ENCODE data around the gene FAM3A. TPM values are rescaled to one million over a fixed set of nuclear protein-coding genes. Genes with fewer than 3 reads are reported as not detected.
A peak's percentile ranks its signal among the peaks of the same experiment; 100 is the strongest.

Gene FAM3A
- total RNA-seq, 2 experiments from 2014 or later: 34.4 to 38.6 TPM

- Mint-ChIP-seq H3K27ac (peak overlapping the region; percentile 91), H3K9me3 (no peaks in the 10 kb centered on the region), H3K4me1 (peaks cover 47% of the 10 kb centered on the region), H3K4me3 (no peak overlapping the region), H3K27me3 (no peaks in the 10 kb centered on the region), H3K36me3 (ENCODE audit: low read depth) (peaks cover 5% of the 10 kb centered on the region)
- no peak for DNase-seq
- POLR2A ChIA-PET: no interaction called here
- CTCF ChIA-PET: interaction anchor here (1.2 to 1.4 kb wide), 2 partner anchors 11 to 42 kb away, joined by 3 to 5 read pairs; no protein-coding TSS in a partner anchor
These were observed 27.5 kb downstream of the FAM3A start for GRCh38 chrX:154488336-154489075.

DNA sequence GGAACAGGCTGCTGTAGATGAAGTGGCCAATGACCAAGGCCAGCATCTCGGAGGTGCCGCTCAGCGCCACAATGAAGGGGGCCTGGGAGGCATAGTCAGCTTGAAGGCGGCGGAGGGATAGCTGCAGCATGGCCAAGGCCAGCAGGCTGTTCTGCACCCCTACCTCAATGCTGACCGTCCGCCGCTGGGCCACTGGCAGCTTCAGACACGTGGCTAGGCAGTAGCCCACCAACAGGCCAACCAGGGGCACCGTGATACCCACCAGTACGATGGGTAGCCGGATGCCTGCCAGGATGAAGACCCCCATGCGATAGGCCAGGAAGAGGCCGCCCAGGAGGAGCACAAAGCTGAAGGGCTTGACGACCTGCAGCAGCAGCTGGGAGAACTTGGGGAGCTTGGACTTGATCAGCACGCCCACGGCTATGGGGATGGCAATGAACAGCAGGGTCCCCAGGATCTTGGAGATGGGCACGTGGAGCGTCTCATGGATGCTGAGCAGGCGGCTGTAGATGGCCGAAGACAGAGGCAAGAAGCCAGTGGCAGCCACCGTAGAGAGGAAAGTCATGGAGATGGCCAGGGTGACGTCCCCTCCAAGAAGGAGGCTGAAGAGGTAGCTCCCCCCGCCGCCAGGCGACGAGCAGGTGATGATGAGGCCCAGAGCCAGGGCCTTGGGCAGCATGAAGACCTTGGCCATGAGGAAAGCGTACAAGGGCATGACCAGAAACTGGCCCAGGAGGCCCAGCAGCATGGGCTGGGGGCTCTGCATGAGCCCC lies 28.3 kb downstream of the FAM3A start:
- Mint-ChIP-seq H3K27ac (peak overlapping the region; percentile 69), H3K4me1 (peaks cover 48% of the 10 kb centered on the region), H3K4me3 (peak overlapping the region; percentile 78), H3K9me3 (no peaks in the 10 kb centered on the region), H3K36me3 (ENCODE audit: low read depth) (peaks cover 9% of the 10 kb centered on the region), H3K27me3 (no peaks in the 10 kb centered on the region)
- DNase-seq: no peak
- ChIA-PET CTCF (interaction anchor here (0.6 to 1.4 kb wide), 3 partner anchors 39 to 351 kb away, joined by 3 to 5 read pairs (median 5); no protein-coding TSS in a partner anchor), POLR2A (no interaction called here)

DNA sequence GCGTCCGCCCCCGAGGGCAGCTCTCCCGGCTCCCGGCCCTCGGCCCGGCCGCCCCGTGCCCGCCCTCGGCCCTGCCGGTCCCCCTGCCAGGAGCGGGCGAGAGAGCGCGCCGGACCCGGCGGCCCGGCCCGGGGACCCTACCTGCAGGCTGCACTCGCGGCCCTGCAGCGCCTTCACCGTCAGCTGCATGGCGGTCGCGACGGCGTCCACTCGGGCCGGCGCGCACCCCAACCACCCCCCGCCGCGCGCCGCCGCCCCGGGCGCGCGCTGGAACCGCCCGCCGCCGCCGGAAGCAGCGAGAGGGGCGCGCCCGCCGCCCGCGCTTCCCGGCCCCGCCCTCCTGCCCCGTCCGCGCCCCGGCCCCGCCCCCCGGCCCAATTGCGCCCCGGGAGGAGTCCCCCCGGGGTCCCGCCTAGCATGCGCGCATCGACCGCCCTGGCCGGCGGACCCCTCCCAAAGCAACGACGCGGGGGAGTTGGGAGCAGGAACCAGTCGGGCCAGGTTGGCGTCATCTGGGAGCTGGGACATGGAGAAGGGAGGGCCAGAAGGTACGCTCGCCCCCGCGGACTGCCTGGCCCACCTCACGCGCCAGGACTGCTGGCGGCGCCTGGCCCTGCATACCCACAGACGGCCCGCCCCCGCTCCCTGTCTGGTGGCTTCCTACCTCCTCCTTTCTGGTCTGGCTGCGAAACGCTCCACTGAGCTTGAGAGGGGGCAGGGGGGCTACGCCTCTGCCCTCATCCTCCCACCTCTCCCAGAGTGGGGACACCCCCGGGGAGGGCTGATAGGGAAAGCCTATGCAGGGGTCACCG lies 29.4 kb downstream of the FAM3A start, which contains the start of gene UBL4A:
UBL4A (minus strand) TSS at position 220 of the 812 bp plus-strand sequence; CDS start at position 189, 31 bp downstream.
- H3K4me1 Mint-ChIP-seq: peaks cover 48% of the 10 kb centered on the region
- CTCF ChIA-PET: interaction anchor here (0.6 to 1.4 kb wide), 4 partner anchors 21 to 350 kb away, joined by 3 to 5 read pairs (median 4); no protein-coding TSS in a partner anchor
- no peaks in the 10 kb centered on the region for H3K9me3 Mint-ChIP-seq
- no peaks in the 10 kb centered on the region for H3K27me3 Mint-ChIP-seq
- H3K27ac Mint-ChIP-seq: peak within 1 kb of the TSS; percentile 85
- peak within 1 kb of the TSS; percentile 78 for H3K4me3 Mint-ChIP-seq
- peak; percentile 48 for DNase-seq
- POLR2A ChIA-PET: interaction anchor here (0.6 kb wide), 1 partner anchor 56 kb away, joined by 3 read pairs; no protein-coding TSS in a partner anchor
- peaks cover 9% of the 10 kb centered on the region for H3K36me3 Mint-ChIP-seq (ENCODE audit: low read depth)

DNA sequence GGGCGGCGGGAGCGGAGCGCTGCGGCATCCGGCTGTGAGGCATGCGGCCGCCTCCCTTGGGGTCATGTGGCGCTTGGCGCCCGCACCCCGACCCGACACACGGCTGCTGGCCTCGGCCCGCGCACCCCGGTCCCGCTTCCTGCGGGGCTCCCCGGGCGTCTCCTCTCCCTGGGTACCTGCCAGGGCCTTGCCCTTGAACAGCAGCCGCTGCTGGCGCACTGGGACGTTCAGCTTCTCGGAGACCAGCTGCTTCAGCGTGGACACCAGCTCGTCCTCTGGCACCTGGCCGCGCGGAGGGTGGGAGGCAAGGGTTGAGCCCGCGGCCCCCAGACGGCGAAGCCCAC lies 30.0 kb downstream of the FAM3A start:
- H3K4me3 Mint-ChIP-seq: peak overlapping the region; percentile 67

GRCh38 chrX:154485150-154486051 lies 30.6 kb downstream of the FAM3A start:
- CTCF ChIA-PET: interaction anchor here (0.8 to 1.5 kb wide), 2 partner anchors 20 to 26 kb away, joined by 3 to 4 read pairs; no protein-coding TSS in a partner anchor
- peak overlapping the region; percentile 76 for H3K27ac Mint-ChIP-seq

More for the DNA sequence above, 30.0 kb downstream of the FAM3A start:
- Mint-ChIP-seq H3K27me3 (no peaks in the 10 kb centered on the region), H3K36me3 (ENCODE audit: low read depth) (peaks cover 9% of the 10 kb centered on the region), H3K4me1 (peaks cover 44% of the 10 kb centered on the region), H3K9me3 (no peaks in the 10 kb centered on the region), H3K27ac (no peak overlapping the region)
- CTCF ChIA-PET: interaction anchor here (1.3 kb wide), 1 partner anchor 20 kb away, joined by 3 read pairs; no protein-coding TSS in a partner anchor
- POLR2A ChIA-PET: no interaction called here
- peak; percentile 26 for DNase-seq

GRCh38 chrX:154484255-154485149 lies 31.5 kb downstream of the FAM3A start:
- Mint-ChIP-seq H3K4me1 (peaks cover 41% of the 10 kb centered on the region), H3K27me3 (no peaks in the 10 kb centered on the region), H3K36me3 (ENCODE audit: low read depth) (peaks cover 9% of the 10 kb centered on the region), H3K9me3 (no peaks in the 10 kb centered on the region), H3K4me3 (peak overlapping the region; percentile 67), H3K27ac (peak overlapping the region; percentile 9)
- ChIA-PET POLR2A (interaction anchor here (0.6 kb wide), 1 partner anchor 37 kb away, joined by 3 read pairs; no protein-coding TSS in a partner anchor), CTCF (interaction anchor here (0.8 to 1.5 kb wide), 2 partner anchors 19 to 26 kb away, joined by 3 to 4 read pairs; no protein-coding TSS in a partner anchor)
- DNase-seq: no peak

More at GRCh38 chrX:154485150-154486051, 30.6 kb downstream of the FAM3A start:
- POLR2A ChIA-PET: interaction anchor here (0.6 kb wide), 1 partner anchor 38 kb away, joined by 3 read pairs; no protein-coding TSS in a partner anchor
- H3K36me3 Mint-ChIP-seq (ENCODE audit: low read depth): peaks cover 9% of the 10 kb centered on the region
- peak overlapping the region; percentile 67 for H3K4me3 Mint-ChIP-seq
- H3K27me3 Mint-ChIP-seq: no peaks in the 10 kb centered on the region
- H3K9me3 Mint-ChIP-seq: no peaks in the 10 kb centered on the region
- no peak for DNase-seq
- H3K4me1 Mint-ChIP-seq: peaks cover 43% of the 10 kb centered on the region

DNA sequence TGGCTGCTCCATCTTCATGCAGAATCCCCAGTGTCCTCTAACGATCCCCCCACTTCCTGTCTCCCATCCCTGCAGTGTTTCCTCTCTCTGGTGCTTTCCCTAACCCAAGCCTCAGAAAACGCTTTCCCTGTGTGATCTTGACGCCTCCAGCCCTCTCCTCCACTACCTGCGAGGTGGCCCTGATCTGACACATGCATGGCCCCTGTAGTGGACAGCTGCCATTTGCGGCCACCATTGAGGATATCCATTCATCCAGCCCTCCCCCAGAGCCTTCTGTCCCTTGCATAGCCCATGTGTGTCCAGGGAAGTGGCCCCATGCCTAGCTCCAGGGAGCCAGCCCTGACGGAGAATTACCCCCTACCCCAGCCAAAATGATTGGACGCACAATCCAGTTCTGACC lies 32.7 kb downstream of the FAM3A start:
- Mint-ChIP-seq H3K27ac (no peak overlapping the region), H3K4me1 (peaks cover 36% of the 10 kb centered on the region), H3K9me3 (no peaks in the 10 kb centered on the region), H3K27me3 (no peaks in the 10 kb centered on the region), H3K36me3 (ENCODE audit: low read depth) (peaks cover 9% of the 10 kb centered on the region), H3K4me3 (no peak overlapping the region)
- ChIA-PET POLR2A (no interaction called here), CTCF (interaction anchor here (0.9 kb wide), 1 partner anchor 66 kb away, joined by 3 read pairs; no protein-coding TSS in a partner anchor)
- DNase-seq: no peak

DNA sequence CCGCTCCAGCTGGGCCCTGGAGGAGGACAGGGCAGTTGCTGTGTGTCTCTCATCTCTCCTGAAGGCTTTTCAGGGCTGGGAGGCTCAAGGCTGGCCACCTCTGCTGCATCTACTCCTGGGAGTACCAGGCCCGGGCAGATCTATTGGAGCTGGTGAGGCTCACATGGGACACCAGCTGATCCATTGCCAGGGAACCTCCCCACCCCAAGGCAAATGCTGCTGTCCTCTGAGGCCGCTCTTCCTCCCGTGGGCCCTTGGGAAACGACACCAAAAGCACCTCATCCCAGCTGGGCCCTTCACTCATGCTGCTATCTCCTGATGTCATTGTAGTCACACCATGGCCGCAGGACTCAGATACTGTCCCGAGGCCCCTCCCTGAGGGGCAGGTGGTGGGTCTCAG lies 33.2 kb downstream of the FAM3A start:
- peaks cover 34% of the 10 kb centered on the region for H3K4me1 Mint-ChIP-seq
- no peaks in the 10 kb centered on the region for H3K9me3 Mint-ChIP-seq
- H3K27ac Mint-ChIP-seq: no peak overlapping the region
- H3K4me3 Mint-ChIP-seq: no peak overlapping the region
- H3K27me3 Mint-ChIP-seq: no peaks in the 10 kb centered on the region
- ChIA-PET POLR2A (no interaction called here), CTCF (no interaction called here)
- peaks cover 8% of the 10 kb centered on the region for H3K36me3 Mint-ChIP-seq (ENCODE audit: low read depth)
- no peak for DNase-seq

DNA sequence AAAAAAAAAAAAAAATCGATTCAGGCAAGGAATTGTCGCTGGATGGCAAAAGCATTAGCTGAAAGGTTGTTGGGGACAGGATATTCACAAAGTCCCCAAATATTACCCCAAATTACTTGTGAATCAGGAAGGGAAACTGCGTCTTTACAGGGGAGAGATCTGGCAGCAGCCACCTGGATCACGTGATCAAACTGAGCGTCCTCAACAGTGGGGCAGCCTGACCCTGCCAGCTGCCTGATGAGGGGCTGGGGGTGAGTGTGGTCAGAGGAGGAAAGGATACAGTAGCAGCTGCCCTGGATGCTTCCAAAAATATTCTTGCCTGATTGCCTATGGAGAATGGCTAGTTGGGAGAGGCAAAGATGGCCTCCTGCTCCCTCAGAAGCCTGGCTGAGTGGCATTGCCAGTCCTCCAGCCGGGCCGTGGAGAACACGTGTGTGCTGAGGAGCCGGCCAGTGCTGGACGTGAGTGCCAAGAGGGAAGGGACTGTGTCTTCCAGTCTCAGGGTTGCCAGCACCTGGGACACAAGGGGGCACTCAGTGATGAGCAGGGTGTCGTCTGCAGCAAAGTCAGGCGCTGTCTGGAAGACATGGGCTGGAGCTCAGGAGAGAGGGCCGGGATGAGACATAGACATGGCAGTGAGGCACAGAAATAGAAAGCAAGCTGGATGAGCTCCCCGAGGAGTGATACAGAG lies 34.0 kb downstream of the FAM3A start:
- Mint-ChIP-seq H3K4me3 (no peak overlapping the region), H3K27me3 (no peaks in the 10 kb centered on the region), H3K9me3 (no peaks in the 10 kb centered on the region), H3K4me1 (peaks cover 33% of the 10 kb centered on the region), H3K27ac (no peak overlapping the region), H3K36me3 (ENCODE audit: low read depth) (peaks cover 8% of the 10 kb centered on the region)
- CTCF ChIA-PET: no interaction called here
- DNase-seq: no peak
- POLR2A ChIA-PET: no interaction called here

GRCh38 chrX:154481195-154481594 lies 34.8 kb downstream of the FAM3A start:
- Mint-ChIP-seq H3K4me3 (no peak overlapping the region), H3K9me3 (no peaks in the 10 kb centered on the region), H3K27me3 (no peaks in the 10 kb centered on the region), H3K4me1 (peaks cover 39% of the 10 kb centered on the region), H3K36me3 (ENCODE audit: low read depth) (peaks cover 8% of the 10 kb centered on the region), H3K27ac (no peak overlapping the region)
- ChIA-PET POLR2A (interaction anchor here (0.6 kb wide), 1 partner anchor 9 kb away, joined by 3 read pairs; no protein-coding TSS in a partner anchor), CTCF (interaction anchor here (1.0 to 2.1 kb wide), 2 partner anchors 9 to 19 kb away, joined by 4 to 5 read pairs; partner anchors contain the start of gene SLC10A3)
- DNase-seq: no peak

All from activated CD4-positive, alpha-beta T cell treated with anti-CD3 and anti-CD28 coated beads, Interleukin-2, amount 10 ng/mL, durations not matched to agents 7 days and 5 days (primary cell).